H9 (cell line): ENCODE results near the gene TBL1Y. TPM values are rescaled to one million over a fixed set of nuclear protein-coding genes. Genes with fewer than 3 reads are reported as not detected.

Experiments used
- DNase-seq: peaks from one replicate; pipeline ENCODE4 v3.0.0-alpha.2; 2017
- H2AFZ ChIP-seq: one replicate; pipeline ENCODE4 v1.6.1; 2013; ENCODE audit warnings: mild to moderate bottlenecking, low read length, control low read depth, moderate library complexity
- H2AK5ac ChIP-seq: 2 replicates; pipeline ENCODE4 v1.6.1; 2013; ENCODE audit warnings: low read length, control low read depth, mixed read lengths; ENCODE audit not compliant: insufficient read length
- H2BK120ac ChIP-seq: one replicate; pipeline ENCODE4 v1.6.1; 2013; ENCODE audit warnings: low read depth, mild to moderate bottlenecking, low read length, control low read depth, inconsistent platforms; ENCODE audit not compliant: poor library complexity, severe bottlenecking
- H2BK12ac ChIP-seq: 2 replicates; pipeline ENCODE4 v1.6.1; 2013; ENCODE audit warnings: low read length, control low read depth, mixed read lengths, low read depth; ENCODE audit not compliant: insufficient read length
- H2BK15ac ChIP-seq: 2 replicates; pipeline ENCODE4 v1.6.1; 2013; ENCODE audit warnings: low read depth, low read length, control low read depth
- H2BK20ac ChIP-seq: one replicate; pipeline ENCODE4 v1.6.1; 2013; ENCODE audit warnings: low read depth, mild to moderate bottlenecking, low read length, control low read depth, inconsistent platforms; ENCODE audit not compliant: poor library complexity, severe bottlenecking
- H2BK5ac ChIP-seq: 2 replicates; pipeline ENCODE4 v1.6.1; 2013; ENCODE audit warnings: low read length, control low read depth, mixed read lengths; ENCODE audit not compliant: insufficient read length
- H3K14ac ChIP-seq: 2 replicates; pipeline ENCODE4 v1.6.1; 2013; ENCODE audit warnings: low read length, control low read depth; ENCODE audit not compliant: insufficient read depth
- H3K18ac ChIP-seq: 2 replicates; pipeline ENCODE4 v1.6.1; 2013; ENCODE audit warnings: low read depth, mild to moderate bottlenecking, mixed read lengths, low read length, control low read depth; ENCODE audit not compliant: insufficient read length
- H3K23ac ChIP-seq: 2 replicates; pipeline ENCODE4 v1.6.1; 2013; ENCODE audit warnings: low read length, control low read depth, mixed read lengths, low read depth; ENCODE audit not compliant: insufficient read length
- H3K23me2 ChIP-seq: 2 replicates; pipeline ENCODE4 v1.6.1; 2013; ENCODE audit warnings: low read depth, mild to moderate bottlenecking, mixed read lengths, low read length, control low read depth; ENCODE audit not compliant: insufficient read length, poor library complexity, severe bottlenecking
- H3K27ac ChIP-seq: 2 replicates; pipeline ENCODE4 v1.5.1; 2013; ENCODE audit warnings: low read length, control low read depth, mixed read lengths, low read depth; ENCODE audit not compliant: insufficient read length
- H3K27me3 ChIP-seq: 2 replicates; pipeline ENCODE4 v1.6.1; 2013; ENCODE audit warnings: low read length, control low read depth, inconsistent platforms; ENCODE audit not compliant: insufficient read depth
- H3K4ac ChIP-seq: 2 replicates; pipeline ENCODE4 v1.6.1; 2013; ENCODE audit warnings: low read depth, mild to moderate bottlenecking, control low read depth, inconsistent platforms, low read length, moderate library complexity
- H3K4me1 ChIP-seq: 2 replicates; pipeline ENCODE4 v1.6.1; 2013; ENCODE audit warnings: low read length, control low read depth, inconsistent platforms; ENCODE audit not compliant: insufficient read depth
- H3K4me2 ChIP-seq: 2 replicates; pipeline ENCODE4 v1.6.1; 2013; ENCODE audit warnings: low read length, control low read depth, mixed read lengths; ENCODE audit not compliant: insufficient read length, insufficient read depth
- H3K56ac ChIP-seq: 2 replicates; pipeline ENCODE4 v1.6.1; 2013; ENCODE audit warnings: low read depth, mild to moderate bottlenecking, mixed read lengths, low read length, control low read depth; ENCODE audit not compliant: insufficient read length
- H3K79me1 ChIP-seq: 2 replicates; pipeline ENCODE4 v1.6.1; 2013; ENCODE audit warnings: low read depth, mild to moderate bottlenecking, moderate library complexity, low read length, control low read depth, inconsistent platforms; ENCODE audit not compliant: insufficient read depth, poor library complexity, severe bottlenecking
- H3K79me2 ChIP-seq: 2 replicates; pipeline ENCODE4 v1.6.1; 2013; ENCODE audit warnings: low read length, control low read depth, inconsistent platforms; ENCODE audit not compliant: insufficient read depth
- H3K9ac ChIP-seq: 2 replicates; pipeline ENCODE4 v1.6.1; 2013; ENCODE audit warnings: low read length, control low read depth, mixed read lengths; ENCODE audit not compliant: insufficient read length; ENCODE audit errors: extremely low read depth
- H3K9me3 ChIP-seq: one replicate; pipeline ENCODE4 v1.6.1; 2013; ENCODE audit warnings: low read depth, low read length, inconsistent platforms; ENCODE audit not compliant: control insufficient read depth
- H3T11ph ChIP-seq: one replicate; pipeline ENCODE4 v1.6.1; 2013; ENCODE audit warnings: mild to moderate bottlenecking, low read length, control low read depth, inconsistent platforms
- H4K20me1 ChIP-seq: one replicate; pipeline ENCODE4 v1.6.1; 2013; ENCODE audit not compliant: control insufficient read depth, insufficient read length, insufficient read depth
- H4K5ac ChIP-seq: 2 replicates; pipeline ENCODE4 v1.6.1; 2013; ENCODE audit warnings: low read depth, mild to moderate bottlenecking, mixed read lengths, low read length, control low read depth; ENCODE audit not compliant: insufficient read length
- H4K8ac ChIP-seq: replicated peaks from 2 replicates; pipeline ENCODE4 v1.6.1; 2013; ENCODE audit warnings: low read length, control low read depth, mixed read lengths, low read depth; ENCODE audit not compliant: insufficient read length
- H4K91ac ChIP-seq: 2 replicates; pipeline ENCODE4 v1.6.1; 2013; ENCODE audit warnings: low read depth, mild to moderate bottlenecking, moderate library complexity, mixed read lengths, low read length, control low read depth; ENCODE audit not compliant: insufficient read length
- H3K27ac Mint-ChIP-seq, 3 experiments: 2 replicates in 2 of 3; 3 replicates in 1 of 3; pipeline ENCODE4 v1.8.0; 2020 to 2021; ENCODE audit warnings: mixed read lengths in 3 of 3, mild to moderate bottlenecking in 1 of 3, moderate library complexity in 1 of 3
- H3K27me3 Mint-ChIP-seq: 2 replicates; pipeline ENCODE4 v1.8.0; 2021; ENCODE audit warnings: low read depth, mild to moderate bottlenecking, moderate library complexity, mixed read lengths
- H3K36me3 Mint-ChIP-seq, 3 experiments: 2 replicates in 2 of 3; 3 replicates in 1 of 3; pipeline ENCODE4 v1.8.0; 2020 to 2021; ENCODE audit warnings: low read depth in 3 of 3, mixed read lengths in 3 of 3; ENCODE audit not compliant: insufficient read depth in 1 of 3
- H3K4me1 Mint-ChIP-seq, 2 experiments: 2 replicates each; pipeline ENCODE4 v1.8.0; 2020; ENCODE audit warnings: mixed read lengths in 2 of 2
- H3K4me3 Mint-ChIP-seq, 2 experiments: 2 replicates in 1 of 2; 3 replicates in 1 of 2; pipeline ENCODE4 v1.8.0; 2020 to 2021; ENCODE audit warnings: mild to moderate bottlenecking in 2 of 2, mixed read lengths in 2 of 2, moderate library complexity in 1 of 2
- H3K9me3 Mint-ChIP-seq, 2 experiments: 2 replicates in 1 of 2; 3 replicates in 1 of 2; pipeline ENCODE4 v1.8.0; 2020; ENCODE audit warnings: mild to moderate bottlenecking in 2 of 2, mixed read lengths in 2 of 2, moderate library complexity in 1 of 2
- total RNA-seq: library from RNA; stranded (reverse); gene quantifications from 2 replicates; pipeline ENCODE4 v1.2.1, GENCODE V29; 2021
- TF ChIP-seq, protein P1 (sequence below): fragments of 200-600 bp; sonication (generic); conservative IDR thresholded peaks from 3 replicates; pipeline ENCODE4 v1.8.0; 2021; ENCODE audit warnings: antibody characterized with exemption, mild to moderate bottlenecking

Gene TBL1Y
- total RNA-seq, 1 experiment from 2014 or later: not detected

DNA sequence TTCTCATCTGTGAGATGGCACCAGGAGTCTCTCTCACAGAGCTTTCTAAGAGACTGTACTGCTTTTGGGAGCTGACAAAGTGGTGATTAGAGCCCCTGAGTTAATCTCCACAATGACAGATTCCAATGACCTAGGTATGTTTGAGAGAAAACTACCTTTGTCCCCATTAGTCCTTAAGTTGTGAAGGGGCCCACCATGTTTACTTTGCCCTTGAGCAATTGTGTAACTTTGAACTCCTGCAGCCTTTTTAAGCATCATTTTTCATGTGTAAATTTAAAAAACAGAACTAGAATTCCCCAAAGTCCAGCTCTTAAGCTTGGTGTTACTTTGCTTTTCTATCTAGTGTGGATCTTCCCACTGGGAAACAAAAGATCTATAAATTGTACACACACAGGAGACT, 2.9 kb downstream of the TBL1Y start:
- no peaks in the 10 kb centered on the region for H3K27me3 ChIP-seq
- no peaks in the 10 kb centered on the region for H3K23me2 ChIP-seq
- H2BK20ac ChIP-seq: no peak overlapping the region

More for the DNA sequence above, 2.9 kb downstream of the TBL1Y start:
- TF ChIP-seq, protein P1, sequence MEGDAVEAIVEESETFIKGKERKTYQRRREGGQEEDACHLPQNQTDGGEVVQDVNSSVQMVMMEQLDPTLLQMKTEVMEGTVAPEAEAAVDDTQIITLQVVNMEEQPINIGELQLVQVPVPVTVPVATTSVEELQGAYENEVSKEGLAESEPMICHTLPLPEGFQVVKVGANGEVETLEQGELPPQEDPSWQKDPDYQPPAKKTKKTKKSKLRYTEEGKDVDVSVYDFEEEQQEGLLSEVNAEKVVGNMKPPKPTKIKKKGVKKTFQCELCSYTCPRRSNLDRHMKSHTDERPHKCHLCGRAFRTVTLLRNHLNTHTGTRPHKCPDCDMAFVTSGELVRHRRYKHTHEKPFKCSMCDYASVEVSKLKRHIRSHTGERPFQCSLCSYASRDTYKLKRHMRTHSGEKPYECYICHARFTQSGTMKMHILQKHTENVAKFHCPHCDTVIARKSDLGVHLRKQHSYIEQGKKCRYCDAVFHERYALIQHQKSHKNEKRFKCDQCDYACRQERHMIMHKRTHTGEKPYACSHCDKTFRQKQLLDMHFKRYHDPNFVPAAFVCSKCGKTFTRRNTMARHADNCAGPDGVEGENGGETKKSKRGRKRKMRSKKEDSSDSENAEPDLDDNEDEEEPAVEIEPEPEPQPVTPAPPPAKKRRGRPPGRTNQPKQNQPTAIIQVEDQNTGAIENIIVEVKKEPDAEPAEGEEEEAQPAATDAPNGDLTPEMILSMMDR: no peak
- Histone ChIP-seq H3K9me3 (no peaks in the 10 kb centered on the region), H3T11ph (no peak overlapping the region), H3K4me1 (no peaks in the 10 kb centered on the region), H4K20me1 (no peaks in the 10 kb centered on the region), H3K14ac (no peak overlapping the region), H2BK5ac (no peak overlapping the region), H2AFZ (no peak overlapping the region), H3K23ac (no peak overlapping the region), H3K4me2 (no peak overlapping the region), H3K79me1 (no peaks in the 10 kb centered on the region), H2BK12ac (no peak overlapping the region), H4K8ac (no peak overlapping the region), H2AK5ac (no peak overlapping the region), H3K27ac (no peak overlapping the region), H2BK120ac (no peak overlapping the region), H3K4ac (no peak overlapping the region), H4K91ac (no peak overlapping the region), H3K79me2 (no peaks in the 10 kb centered on the region), H4K5ac (no peak overlapping the region), H3K18ac (no peak overlapping the region), H2BK15ac (no peak overlapping the region), H3K56ac (no peak overlapping the region), H3K9ac (no peak overlapping the region)
- Mint-ChIP-seq H3K9me3 (no peaks in the 10 kb centered on the region), H3K36me3 (no peaks in the 10 kb centered on the region), H3K27me3 (no peaks in the 10 kb centered on the region), H3K27ac (no peak overlapping the region), H3K4me3 (no peak overlapping the region), H3K4me1 (no peaks in the 10 kb centered on the region)
- DNase-seq: no peak
